A673 (cell line): ENCODE results near the gene KMT2B.

ENCODE experiments used
- CTCF ChIP-seq: fragments of 300-800, 200-600 bp; sonication (generic); conservative IDR thresholded peaks from 2 replicates; pipeline ENCODE4 v1.5.1; 2017; ENCODE audit warnings: low read depth, mild to moderate bottlenecking, antibody characterized with exemption, low read length, moderate library complexity, mixed read lengths
- EZH2 ChIP-seq: fragments of 200-600 bp; sonication (generic); IDR thresholded peaks from 2 replicates; pipeline ENCODE4 v1.6.1; 2017; ENCODE audit warnings: borderline replicate concordance, low read depth, mild to moderate bottlenecking, mixed read lengths, antibody characterized with exemption, low read length; ENCODE audit not compliant: poor library complexity, severe bottlenecking

- TF ChIP-seq CTCF = no peak
- no peak for TF ChIP-seq EZH2
Observed at GRCh38 chr19:35710784-35711723, 6.7 kb upstream of the KMT2B start.
